ENCODE measurements around the gene RPP21. TPM values are rescaled to one million over a fixed set of nuclear protein-coding genes. Genes with fewer than 3 reads are reported as not detected.

Gene RPP21
- total RNA-seq, 1 experiment from 2014 or later = 52.0 TPM

- Histone ChIP-seq H3K27me3 (no peaks in the 10 kb centered on the region), H3K4me3 (peak overlapping the region; percentile 88), H3K9me3 (no peaks in the 10 kb centered on the region), H3K36me3 (peaks cover 5% of the 10 kb centered on the region; the same call in 1 of the 2 replicates)
- DNase-seq = no peak
These were observed 19.0 kb upstream of the RPP21 start for GRCh38 chr6:30325873-30326525.

DNA sequence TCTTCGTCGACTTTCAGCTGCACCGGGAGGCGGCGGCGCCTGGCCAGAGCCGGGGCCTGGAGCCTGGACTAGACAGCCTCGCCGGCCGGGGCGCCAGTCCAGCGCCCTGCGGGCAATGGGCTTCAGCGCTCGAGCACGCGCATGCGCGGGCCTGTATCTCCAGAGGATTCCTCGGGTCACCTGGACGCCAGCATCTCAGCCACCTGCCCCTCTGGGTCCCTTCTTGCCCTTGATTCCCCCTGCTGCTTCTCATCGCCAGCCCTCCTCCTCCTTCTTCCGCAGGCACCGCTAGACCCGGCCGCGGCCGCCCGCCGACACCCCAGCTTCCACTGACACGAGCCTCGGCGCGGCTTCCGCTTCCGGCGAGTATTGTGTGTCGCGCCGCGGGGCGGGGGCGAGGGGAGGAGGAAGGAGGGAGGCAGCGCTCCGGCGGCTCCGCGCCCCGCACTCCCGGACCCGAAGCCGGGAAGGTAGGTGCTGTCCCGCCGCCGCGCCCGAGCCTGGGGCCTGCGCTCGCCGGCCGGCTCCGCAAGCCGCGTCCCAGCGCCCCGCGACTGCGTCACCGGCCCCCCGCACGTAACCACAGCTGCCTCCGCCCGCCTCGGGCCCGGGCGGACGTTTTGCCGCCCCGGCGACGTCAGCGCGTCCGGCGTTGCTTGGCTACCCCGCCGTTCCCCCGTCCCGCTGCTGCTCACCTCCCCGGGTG is 18.3 kb upstream of the RPP21 start, which contains the start of gene TRIM39:
Gene TRIM39, plus strand, starts transcription at position 402 of the 706 bp plus-strand sequence. CDS start 2,391 bp downstream, outside the sequence.
- Histone ChIP-seq H3K36me3 (peaks cover 5% of the 10 kb centered on the region; the same call in 1 of the 2 replicates), H3K4me3 (peak within 1 kb of the TSS; percentile 88), H3K9me3 (no peaks in the 10 kb centered on the region), H3K27me3 (no peaks in the 10 kb centered on the region)
- DNase-seq = peak; percentile 79

DNA sequence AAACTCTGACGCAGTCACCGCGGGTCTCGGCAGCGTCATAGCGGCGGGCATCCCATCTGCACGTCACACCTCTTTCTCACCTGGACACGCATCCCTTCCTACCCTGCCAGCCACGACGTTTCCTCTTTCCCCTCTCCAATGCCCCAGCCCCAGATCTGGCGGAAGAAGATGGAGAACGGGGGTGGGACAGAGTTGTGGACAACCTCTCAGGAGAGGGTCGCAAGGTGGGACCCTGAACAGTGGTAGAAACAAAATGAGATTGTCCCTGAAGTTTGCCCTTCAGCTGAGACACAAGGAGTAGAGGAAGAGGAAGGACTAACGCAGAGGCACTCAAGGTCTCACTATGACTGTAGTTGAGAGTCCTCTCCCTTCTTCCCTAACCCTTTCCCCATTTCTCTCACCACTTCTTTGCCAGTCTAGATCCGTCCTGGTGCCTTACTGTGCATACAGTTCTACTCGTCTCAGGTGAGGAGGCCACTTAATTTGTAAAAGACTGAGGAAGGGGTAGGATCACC is 17.7 kb upstream of the RPP21 start:
- DNase-seq = no peak
- Histone ChIP-seq H3K27me3 (no peaks in the 10 kb centered on the region), H3K9me3 (no peaks in the 10 kb centered on the region), H3K36me3 (peaks cover 5% of the 10 kb centered on the region; the same call in 1 of the 2 replicates), H3K4me3 (peak overlapping the region; percentile 88)

GRCh38 chr6:30328397-30328796 is 16.6 kb upstream of the RPP21 start:
- H3K9me3 ChIP-seq = no peaks in the 10 kb centered on the region
- DNase-seq = no peak
- H3K4me3 ChIP-seq = no peak overlapping the region
- no peaks in the 10 kb centered on the region for H3K27me3 ChIP-seq
- 0 out of 2 replicates have a peak, but pooled peaks cover 2% of the 10 kb centered on the region for H3K36me3 ChIP-seq

DNA sequence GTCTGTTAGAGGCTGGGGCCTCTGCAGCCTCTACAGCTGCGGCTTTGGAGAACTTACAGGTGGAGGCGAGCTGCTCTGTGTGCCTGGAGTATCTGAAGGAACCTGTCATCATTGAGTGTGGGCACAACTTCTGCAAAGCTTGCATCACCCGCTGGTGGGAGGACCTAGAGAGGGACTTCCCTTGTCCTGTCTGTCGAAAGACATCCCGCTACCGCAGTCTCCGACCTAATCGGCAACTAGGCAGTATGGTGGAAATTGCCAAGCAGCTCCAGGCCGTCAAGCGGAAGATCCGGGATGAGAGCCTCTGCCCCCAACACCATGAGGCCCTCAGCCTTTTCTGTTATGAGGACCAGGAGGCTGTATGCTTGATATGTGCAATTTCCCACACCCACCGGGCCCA is 15.6 kb upstream of the RPP21 start:
- Histone ChIP-seq H3K27me3 (no peaks in the 10 kb centered on the region), H3K36me3 (0 out of 2 replicates have a peak, but pooled peaks cover 2% of the 10 kb centered on the region), H3K9me3 (no peaks in the 10 kb centered on the region), H3K4me3 (no peak overlapping the region)
- DNase-seq = no peak

DNA sequence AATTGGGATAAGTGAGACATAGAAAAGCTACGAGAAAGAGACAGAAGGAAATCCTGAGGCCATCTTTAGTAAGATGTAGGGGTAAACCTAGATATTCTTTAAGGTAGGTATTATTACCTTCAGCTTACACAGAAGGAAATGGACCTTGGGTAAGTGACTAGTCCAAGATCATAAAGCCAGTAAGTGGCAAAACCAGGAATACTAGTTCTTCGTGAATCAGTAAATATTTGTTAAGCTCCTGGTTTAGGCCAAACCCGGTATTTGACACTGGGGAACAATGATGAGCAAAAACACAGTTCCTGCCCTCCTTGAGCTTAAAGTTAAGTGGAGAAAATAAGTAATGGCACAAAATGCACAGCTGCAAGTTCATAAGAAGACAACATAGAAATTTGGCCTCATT is 13.0 kb upstream of the RPP21 start:
- no peaks in the 10 kb centered on the region for H3K27me3 ChIP-seq
- no peaks in the 10 kb centered on the region for H3K36me3 ChIP-seq
- no peaks in the 10 kb centered on the region for H3K9me3 ChIP-seq
- no peak overlapping the region for H3K4me3 ChIP-seq
- no peak for DNase-seq

DNA sequence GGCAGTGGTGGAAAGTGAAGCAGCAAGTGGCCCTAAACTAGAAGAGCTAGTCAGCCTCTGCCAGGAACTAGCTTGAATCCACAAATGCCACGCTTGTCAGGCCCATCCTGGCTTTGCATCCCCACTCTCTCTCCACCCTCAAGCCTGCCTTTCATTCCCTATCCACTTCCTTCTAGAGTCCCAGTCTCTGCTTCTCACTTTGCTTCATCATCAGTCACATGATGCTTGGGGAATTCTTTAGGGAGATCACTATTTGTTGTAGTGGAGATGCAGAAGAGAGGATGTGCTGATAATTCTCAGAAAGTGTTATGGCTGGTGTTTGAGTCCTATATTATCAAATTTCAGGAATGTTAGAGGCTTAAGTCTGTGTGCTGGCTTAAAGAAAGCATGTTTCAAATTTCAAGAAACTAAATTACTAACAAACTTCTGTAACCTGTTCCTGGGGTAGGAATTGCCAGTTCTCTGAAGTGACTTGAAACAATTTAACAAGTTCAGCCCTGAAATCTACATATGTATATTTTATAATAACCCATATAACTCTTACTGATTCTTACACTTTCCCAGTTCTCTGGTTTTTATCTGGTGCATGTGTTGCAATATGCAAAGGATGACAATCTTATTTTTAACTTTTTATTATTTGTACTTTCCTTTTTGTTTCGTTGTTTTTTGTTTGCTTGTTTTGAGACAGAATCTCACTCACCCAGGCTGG is 10.7 kb upstream of the RPP21 start:
- no peaks in the 10 kb centered on the region for H3K27me3 ChIP-seq
- no peak for DNase-seq
- no peaks in the 10 kb centered on the region for H3K9me3 ChIP-seq
- H3K36me3 ChIP-seq = no peaks in the 10 kb centered on the region
- H3K4me3 ChIP-seq = no peak overlapping the region

DNA sequence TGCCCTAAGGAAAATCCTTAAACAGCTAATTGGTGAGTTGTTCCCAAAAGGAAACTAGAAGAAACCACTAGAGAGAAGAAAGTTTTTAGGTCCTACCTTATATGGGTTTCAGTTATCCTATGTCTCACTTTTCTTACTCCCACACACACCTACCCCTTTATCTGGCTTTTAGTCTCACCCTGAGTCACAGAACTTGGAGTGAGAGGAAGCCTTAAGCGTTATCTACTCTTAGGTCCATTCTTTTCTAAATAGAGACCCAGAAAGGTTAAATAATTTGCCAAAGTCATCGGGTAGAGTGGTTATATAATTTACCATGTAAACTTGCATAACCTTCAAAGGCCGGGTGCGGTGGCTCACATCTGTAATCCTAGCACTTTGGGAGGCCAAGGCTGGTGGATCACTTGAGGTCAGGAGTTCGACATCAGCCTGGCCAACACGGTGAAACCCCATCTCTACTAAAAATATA is 4.3 kb upstream of the RPP21 start:
- Histone ChIP-seq H3K9me3 (no peaks in the 10 kb centered on the region), H3K36me3 (no peaks in the 10 kb centered on the region), H3K27me3 (no peaks in the 10 kb centered on the region), H3K4me3 (no peak overlapping the region)
- DNase-seq = no peak

DNA sequence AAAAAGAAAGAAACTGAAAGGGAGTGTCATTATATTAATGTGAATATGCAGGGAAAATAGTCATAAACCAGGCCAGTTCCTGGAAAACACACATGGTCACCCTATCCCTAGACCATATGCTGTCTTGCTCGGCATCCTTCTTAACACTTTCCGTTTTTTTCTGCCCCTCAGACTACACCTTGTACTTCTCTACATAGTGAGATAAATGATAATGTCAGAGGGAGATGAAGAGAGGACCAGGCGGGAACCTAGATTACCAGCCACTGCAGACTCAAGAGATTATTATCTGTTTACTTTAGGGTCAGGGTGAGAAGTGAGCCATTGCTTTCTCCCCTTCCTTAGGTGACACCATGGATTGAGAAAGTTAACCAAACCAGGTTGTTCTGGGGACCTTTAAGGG is 3.7 kb upstream of the RPP21 start:
- H3K36me3 ChIP-seq = no peaks in the 10 kb centered on the region
- no peak for DNase-seq
- H3K4me3 ChIP-seq = no peak overlapping the region
- H3K9me3 ChIP-seq = no peaks in the 10 kb centered on the region
- no peaks in the 10 kb centered on the region for H3K27me3 ChIP-seq

GRCh38 chr6:30341728-30342127 is 3.2 kb upstream of the RPP21 start:
- no peak for DNase-seq
- Histone ChIP-seq H3K27me3 (no peaks in the 10 kb centered on the region), H3K36me3 (no peaks in the 10 kb centered on the region), H3K9me3 (no peaks in the 10 kb centered on the region), H3K4me3 (no peak overlapping the region)

DNA sequence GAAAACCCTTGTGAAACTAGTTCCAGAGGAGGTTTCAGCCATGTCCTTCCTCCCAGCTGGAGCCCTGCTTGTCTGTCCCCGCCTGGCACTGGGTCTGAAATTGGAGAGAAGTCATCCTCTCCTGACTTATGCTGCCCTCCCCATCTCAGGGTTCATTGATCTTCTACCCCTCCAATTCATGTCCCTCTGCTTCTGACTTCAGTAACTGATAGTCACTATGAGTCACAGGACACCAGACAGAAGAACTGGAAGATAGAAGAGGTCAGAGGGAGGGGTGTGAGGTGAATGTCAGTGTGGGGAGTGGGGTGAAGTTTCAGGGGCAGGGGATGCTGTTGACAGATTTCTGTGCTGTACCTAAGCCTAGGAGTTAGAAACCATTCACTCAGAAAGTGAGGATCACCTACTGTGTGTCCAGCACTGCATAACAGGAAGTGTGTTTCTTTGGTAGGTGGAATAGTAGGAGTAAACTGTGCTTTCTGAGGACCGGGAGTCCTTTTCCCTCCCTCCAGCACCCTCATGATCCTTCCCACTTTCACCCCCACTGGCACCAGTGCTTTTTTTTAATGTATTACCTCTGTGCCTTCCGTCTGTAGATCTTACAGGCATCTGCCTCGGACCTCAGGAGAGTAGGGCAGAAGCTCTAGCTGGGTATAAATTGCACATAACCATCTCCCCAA is 627 bp upstream of the RPP21 start:
- Histone ChIP-seq H3K4me3 (peak overlapping the region; percentile 80; the same call in 1 of the 2 replicates), H3K27me3 (no peaks in the 10 kb centered on the region), H3K9me3 (no peaks in the 10 kb centered on the region), H3K36me3 (no peaks in the 10 kb centered on the region)
- no peak for DNase-seq

DNA sequence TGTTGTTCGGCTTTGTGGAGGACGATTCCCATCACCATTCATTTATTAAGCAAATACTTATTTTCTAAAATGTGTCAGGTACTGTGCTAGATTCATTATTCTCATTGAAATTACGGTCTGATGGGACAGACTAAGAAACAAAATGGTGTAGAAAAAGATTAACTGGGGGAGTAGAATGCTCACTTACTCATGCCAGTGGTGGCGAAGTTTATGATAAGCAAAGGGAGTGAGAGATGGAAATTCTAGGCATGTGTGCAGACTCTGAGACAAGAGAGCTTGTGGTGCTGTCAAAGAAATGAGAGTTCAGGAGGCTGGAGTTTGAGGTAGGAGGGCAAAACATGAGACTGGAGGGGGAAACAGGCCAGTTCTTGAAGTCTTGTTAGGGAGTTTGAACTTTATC is 896 bp downstream of the RPP21 start:
- Histone ChIP-seq H3K4me3 (peak overlapping the region; percentile 80), H3K36me3 (no peaks in the 10 kb centered on the region), H3K9me3 (no peaks in the 10 kb centered on the region), H3K27me3 (no peaks in the 10 kb centered on the region)
- no peak for DNase-seq

DNA sequence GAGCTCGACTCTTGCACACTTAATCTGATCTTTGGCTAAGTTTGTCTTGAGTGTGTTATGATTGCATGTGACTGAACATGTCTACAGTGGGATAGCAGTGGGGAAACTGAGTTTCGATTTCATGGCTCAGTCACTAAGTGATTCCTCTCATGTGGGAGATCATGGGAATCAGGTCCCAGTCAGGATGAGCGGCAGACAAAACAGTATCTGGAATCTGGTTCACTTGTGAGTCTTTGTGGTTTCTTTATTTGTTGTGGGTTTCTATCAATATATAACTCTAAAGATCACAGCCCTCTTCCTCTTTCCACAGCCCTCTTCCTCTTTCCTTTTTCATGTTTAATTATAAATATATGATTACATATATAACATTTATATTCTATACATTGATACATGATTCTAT is 4.0 kb downstream of the RPP21 start:
- H3K9me3 ChIP-seq = no peaks in the 10 kb centered on the region
- H3K4me3 ChIP-seq = no peak overlapping the region
- no peak for DNase-seq
- no peaks in the 10 kb centered on the region for H3K36me3 ChIP-seq
- no peaks in the 10 kb centered on the region for H3K27me3 ChIP-seq

GRCh38 chr6:30349421-30350177 is 4.6 kb downstream of the RPP21 start:
- Histone ChIP-seq H3K9me3 (no peaks in the 10 kb centered on the region), H3K4me3 (no peak overlapping the region)

GRCh38 chr6:30350524-30350923 is 5.6 kb downstream of the RPP21 start:
- DNase-seq = no peak
- H3K9me3 ChIP-seq = no peaks in the 10 kb centered on the region

More at GRCh38 chr6:30349421-30350177, 4.6 kb downstream of the RPP21 start:
- Histone ChIP-seq H3K27me3 (peaks cover under 1% of the 10 kb centered on the region; the same call in 1 of the 2 replicates), H3K36me3 (no peaks in the 10 kb centered on the region)
- no peak for DNase-seq

GRCh38 chr6:30352550-30352949 is 7.6 kb downstream of the RPP21 start:
- DNase-seq = no peak
- H3K9me3 ChIP-seq = no peaks in the 10 kb centered on the region
- no peaks in the 10 kb centered on the region for H3K36me3 ChIP-seq
- H3K27me3 ChIP-seq = peaks cover 2% of the 10 kb centered on the region; the same call in 1 of the 2 replicates
- H3K4me3 ChIP-seq = no peak overlapping the region

More at GRCh38 chr6:30350524-30350923, 5.6 kb downstream of the RPP21 start:
- no peak overlapping the region for H3K4me3 ChIP-seq
- peaks cover 2% of the 10 kb centered on the region; the same call in 1 of the 2 replicates for H3K27me3 ChIP-seq
- H3K36me3 ChIP-seq = no peaks in the 10 kb centered on the region
